GM19193 (cell line): ENCODE results near the gene MAML1.

Experiments
- POLR2A ChIP-seq: IDR thresholded peaks from 4 replicates; pipeline ENCODE4 v1.6.1; 2011; ENCODE audit not compliant: insufficient read depth, insufficient read length; ENCODE audit errors: extremely low read depth

MAML1 gene

DNA sequence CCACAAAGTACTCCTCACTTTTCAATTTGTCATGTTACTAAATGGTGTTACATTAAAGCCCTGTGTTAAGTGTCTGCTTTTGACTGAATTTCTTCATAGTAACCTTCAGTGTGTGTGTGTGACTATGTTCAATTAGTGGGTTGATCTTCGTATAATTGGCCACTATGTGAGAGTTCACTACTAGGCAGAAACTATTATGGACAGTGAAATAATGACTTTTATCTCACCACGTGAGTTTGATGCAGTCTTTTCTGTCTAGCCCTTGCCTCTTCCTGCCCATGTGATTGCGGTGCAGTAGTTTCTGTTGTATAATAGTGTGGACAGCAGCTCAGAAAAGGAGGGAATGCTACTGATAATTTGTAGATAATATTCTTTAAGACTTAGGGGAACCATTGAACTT lies 1.8 kb upstream of the MAML1 start:
- TF ChIP-seq POLR2A = no peak

DNA sequence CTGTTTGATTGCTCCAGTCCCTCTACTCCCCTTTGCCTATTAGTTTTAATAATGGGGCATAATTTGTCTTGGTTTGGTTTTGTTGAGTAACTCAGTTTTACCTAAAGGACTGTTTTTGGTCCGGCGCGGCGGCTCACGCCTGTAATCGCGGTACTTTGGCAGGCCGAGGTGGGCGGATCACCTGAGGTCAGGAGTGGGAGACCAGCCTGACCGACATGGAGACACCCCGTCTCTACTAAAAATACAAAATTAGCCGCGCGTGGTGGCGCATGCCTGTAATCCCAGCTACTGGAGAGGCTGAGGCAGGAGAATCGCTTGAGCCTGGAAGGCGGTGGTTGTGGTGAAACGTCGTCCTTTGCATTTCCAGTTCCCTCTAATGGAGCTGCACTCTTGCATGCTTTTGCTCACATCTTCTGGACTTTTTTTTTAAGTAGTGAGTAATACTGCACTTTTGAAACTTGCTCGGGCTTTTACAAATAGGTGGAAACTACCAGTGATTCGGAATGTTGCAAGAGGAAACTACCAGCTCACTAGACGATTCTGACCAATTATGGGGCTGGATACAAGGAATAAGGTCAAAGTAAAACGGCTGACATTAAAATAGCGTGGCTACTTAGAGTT lies 721 bp upstream of the MAML1 start:
- no peak for TF ChIP-seq POLR2A

DNA sequence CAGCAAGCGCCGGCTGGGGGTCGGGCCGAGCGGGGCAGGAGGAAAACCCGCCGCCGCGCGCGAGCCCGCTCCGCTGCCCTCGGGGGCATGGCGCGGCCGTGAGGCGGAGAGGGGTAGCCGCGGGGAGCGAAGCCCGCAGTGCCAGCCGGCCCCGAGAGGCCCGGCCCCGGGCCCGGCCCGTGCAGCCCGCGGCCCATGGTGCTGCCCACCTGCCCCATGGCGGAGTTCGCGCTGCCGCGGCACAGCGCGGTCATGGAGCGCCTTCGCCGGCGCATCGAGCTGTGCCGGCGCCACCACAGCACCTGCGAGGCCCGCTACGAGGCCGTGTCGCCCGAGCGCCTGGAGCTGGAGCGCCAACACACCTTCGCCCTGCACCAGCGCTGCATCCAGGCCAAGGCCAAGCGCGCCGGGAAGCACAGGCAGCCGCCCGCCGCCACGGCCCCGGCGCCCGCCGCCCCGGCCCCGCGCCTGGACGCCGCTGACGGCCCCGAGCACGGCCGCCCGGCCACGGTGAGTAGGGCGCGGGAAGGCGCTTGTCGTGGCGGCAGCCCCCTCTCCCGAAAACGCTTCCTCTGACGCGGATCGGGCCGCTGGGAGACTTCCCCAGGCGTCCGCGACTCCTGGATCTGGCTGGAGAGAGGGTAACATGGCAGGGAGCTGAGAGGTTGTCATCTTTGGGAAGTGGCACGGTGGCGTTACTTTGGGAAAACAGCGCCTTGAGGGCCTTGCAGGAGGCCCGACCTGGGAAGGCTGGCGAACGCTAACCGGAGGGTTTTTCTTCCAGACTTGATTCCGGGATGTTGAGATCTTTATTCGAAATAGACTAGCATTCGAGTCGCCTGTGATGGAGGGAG lies 523 bp downstream of the MAML1 start:
- TF ChIP-seq POLR2A = no peak

DNA sequence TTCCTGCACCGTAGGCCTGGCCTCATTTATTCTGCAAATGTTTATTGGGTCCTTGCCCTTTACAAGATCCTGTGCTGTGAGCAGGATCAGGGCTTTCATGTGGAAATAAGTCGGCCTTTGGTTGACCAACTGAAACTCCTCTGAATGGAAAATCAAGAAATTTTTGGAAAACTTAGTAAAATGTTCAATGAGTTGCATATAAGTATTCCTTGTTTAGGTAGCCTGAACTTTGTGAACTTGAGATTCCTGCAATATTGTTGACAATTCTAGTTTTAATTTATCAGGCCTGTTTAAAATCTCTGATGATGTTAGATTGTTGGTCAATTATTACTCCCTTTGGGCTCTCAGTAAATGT lies 1.1 kb downstream of the MAML1 start:
- no peak for TF ChIP-seq POLR2A

DNA sequence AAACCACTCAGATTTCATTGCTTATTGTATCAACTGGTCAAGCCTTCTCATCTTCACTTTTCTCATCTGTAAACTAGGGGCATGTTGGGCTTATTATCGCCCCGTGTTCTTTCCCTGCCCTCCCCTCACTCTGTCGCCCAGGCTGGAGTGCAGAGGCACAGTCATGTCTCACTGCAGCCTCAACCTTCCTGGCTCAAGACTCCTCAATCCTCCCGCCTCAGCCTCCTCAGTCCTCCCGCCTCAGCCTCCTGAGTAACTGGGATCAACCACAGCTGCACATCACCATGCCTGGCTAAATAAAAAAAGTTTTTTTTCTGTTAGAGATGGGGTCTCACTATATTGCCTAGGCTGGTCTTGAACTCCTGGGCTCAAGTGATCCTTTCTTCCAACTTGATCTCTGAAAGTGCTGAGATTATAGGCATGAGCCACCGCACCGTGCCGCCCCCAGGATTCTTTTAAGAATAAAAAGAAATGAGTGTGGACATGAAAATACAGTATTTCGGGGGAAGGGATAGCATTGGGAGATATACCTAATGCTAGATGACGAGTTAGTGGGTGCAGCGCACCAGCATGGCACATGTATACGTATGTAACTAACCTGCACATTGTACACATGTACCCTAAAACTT lies 2.0 kb downstream of the MAML1 start:
- no peak for TF ChIP-seq POLR2A

DNA sequence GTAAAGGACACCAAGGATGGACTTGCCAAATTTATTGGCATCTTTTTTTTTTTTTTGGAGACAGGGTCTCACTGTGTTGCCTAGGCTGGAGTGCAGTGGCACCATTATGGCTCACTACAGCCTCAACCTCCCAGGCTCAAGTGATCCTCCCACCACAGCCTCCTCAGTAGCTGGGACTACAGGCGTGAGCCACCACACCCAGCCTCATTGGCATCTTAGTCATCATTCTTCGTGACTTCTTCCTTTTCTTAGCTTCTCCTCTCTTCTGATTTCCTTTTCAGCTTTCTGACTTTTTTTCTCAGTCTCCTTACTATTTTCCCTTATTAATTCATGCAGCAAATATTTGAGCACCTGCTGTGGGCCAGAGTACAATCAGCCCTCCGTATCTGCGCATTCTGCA lies 6.1 kb downstream of the MAML1 start:
- TF ChIP-seq POLR2A = no peak

DNA sequence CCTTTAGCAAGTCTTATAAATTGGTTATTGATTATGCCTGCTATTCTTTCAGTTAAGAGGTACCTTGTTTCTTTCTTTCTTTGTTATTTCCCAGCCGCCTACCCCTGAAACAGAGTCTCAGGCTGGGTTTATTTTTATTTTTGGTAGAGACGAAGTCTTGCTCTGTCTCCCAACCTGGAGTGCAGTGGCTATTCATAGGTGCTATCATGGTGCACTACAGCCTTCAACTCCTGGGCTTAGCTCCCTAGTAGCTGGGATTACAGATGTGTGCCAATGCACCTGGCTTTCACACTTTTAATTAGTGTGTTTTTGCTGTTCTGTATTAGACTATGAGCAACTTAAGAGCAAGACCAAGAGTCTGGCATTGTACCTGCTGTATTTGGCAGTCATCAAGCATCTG lies 14.2 kb downstream of the MAML1 start:
- TF ChIP-seq POLR2A = no peak

DNA sequence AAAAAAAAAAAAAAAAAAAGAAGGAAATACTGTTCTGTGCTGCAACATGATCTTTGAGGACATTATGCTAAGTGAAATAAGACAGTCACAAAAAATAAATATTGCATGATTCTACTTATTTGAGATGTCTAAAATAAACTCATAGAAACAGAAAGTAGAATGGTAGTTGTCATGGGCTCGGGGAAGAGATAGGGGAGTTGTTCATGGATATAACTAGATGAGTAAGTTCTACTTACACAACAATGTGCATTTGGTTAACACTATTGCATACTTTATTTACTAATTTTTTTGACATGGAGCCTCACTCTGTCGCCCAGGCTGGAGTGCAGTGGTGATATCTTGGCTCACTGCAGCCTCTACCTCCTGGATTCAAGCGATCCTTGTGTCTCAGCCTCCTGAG lies 15.2 kb downstream of the MAML1 start:
- no peak for TF ChIP-seq POLR2A

DNA sequence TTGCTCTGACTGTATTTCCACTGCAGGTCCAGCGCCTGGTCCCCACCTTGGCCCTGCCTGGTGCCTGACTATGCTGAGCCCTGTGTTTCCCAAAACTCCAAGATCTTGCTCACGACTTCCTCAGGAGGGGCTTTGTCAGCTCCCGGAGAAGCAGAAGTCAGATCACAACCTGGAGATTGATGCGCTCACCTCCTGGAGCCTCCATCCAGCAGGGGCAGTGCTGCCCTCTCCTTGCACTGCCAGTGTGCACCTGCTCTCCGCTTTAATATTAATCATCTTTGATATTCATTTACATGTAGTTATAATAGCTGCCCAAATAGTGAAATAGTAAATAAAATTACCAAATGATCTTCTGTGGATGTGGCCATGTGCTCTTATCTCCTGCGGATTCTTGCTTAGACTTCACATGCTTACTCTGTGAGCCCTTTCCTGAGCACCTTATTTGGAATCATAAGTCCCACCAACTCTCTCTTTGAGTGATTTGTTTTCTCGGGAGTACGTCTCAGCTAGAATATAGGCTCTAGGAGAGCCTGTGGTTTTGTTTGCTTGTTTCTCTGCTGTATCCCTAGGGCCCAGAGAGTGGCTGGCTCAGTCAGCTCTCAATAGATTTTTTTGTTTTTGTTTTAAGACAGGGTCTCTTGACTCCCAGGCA lies 17.4 kb downstream of the MAML1 start:
- no peak for TF ChIP-seq POLR2A

DNA sequence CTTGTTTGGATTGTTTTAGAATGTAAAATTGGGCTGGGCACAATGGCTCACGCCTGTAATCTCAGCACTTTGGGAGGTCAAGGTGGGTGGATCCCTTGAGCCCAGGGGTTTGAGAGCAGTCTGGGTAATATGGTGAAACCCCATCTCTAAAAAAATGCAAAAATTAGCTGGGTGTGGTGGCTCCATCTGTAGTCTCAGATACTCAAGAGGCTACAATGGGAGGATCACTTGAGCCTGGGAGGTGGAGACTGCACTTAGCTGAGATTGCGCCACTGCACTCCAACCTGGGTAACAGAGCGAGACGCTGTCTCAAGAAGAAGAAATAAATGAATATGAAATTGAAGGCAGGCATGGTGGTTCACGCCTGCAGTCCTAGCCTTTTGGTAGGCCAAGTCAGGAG lies 21.3 kb downstream of the MAML1 start:
- no peak for TF ChIP-seq POLR2A

DNA sequence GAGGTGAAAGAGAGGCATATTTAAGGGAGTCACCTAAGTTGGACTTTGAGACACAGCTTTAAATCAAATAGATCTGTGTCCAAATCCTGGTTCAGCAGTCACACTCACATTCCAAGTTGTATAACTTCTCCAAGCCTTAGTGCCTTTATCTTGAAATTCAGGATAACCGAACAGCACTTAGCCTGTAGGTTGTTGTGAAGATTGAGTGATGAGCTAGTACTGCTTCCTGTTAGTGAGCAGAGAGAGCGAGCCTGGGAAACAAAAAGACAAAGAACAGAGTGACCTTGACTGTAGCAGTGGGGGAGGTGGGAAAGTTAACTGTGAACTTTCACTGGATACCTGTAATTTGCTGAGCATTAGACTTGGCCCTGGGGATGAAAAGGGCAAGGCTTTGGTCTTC lies 22.4 kb downstream of the MAML1 start:
- TF ChIP-seq POLR2A = no peak

DNA sequence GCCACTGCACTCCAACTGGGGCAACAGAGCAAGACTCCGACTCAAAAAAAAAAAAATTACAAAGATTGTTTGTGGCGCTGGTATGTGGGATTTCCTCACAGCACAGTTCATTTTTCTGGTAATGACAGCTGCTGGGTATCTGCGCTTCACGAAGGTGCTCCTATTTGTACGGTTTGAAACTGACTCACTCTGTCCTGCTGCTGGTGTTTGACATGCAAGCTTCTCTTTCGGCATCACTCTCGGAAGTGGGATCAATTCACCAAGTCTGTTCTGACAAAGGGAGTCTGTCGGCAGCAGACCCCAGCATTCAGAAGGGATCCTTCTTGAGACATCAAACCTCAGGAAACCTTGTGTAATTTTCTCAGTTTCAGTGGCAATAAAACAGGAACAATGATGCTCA lies 26.3 kb downstream of the MAML1 start:
- no peak for TF ChIP-seq POLR2A

DNA sequence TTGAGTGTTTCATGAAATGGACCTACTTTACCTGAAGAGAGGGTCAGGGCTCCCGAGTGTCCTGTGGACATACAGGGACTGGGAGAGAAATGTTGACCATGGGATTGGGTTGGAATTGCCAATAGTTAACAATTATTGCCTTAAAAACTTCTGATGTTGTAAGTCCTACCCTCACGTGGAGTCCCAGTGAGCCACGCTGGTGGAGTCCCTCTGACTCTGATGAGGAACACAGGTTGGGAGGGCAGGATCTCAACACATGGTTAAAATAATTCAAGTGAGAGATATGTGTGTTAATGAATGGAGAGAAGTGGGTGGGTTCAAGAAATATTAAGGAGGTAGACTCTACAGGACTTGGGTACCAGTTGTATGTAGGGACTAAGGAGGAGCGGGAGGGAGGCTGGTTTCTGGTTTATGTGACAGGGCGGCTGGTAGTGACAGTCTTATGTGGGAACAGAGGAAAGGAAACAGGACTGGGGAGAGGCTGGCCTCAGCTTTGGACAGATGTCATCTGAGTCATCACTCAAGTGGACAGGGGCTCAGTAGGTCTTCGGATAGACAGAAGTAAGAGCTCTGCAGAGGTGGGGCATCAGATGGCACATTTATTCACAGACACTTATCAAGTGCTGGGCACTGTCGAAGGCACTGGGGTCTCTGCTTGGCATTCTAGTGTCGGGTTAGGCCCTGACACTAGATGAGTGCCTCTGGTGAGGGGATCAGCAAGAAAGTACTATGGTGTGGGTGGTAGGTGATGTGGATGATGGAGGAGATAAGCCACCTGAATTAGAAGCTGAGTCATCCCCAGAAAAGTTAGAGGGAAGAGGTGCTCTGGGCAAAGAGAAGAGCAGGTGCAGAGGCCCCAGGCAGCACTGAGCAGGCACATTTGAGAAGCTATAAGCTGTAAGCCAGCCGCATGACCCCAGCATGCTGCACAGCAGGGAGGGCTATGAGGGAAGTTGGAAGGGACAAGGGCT lies 27.2 kb downstream of the MAML1 start:
- no peak for TF ChIP-seq POLR2A

DNA sequence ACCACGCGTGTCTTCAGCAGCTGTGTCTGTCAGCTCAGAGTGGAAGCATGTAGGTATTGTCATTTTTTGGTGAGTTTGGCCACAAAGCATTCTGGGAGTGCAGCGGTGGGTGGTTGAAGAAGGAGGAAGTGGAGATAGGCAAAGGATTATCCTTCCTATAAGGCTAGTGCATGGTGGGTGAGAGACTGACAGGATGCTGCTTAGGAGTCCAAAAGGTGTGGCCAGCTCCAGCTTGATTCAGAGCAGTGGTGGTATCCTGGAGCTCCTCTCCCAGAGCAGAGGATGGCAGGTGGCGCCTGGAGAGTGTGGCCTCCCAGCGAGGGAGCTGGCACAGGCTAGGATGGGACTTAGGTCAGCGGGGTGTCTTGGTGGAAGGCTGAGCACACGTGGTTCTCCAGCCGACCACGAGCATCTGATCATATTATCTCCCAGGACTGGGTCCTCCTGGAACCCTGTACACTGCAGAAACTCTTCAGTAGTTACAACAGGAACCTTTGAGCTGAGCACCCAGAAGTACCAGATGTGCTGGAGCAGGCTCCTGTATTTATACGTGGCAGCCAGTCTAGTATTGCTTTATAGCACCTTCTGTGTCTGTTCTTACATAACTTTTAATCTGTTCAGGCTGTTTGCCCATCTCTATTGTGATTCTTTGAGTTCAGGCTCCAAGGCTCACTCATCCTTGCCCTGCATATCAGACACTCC lies 29.6 kb downstream of the MAML1 start:
- no peak for TF ChIP-seq POLR2A
